NB4 (cell line): Measurements from ENCODE around the gene BOK.

ENCODE experiments used
- MAX ChIP-seq: IDR thresholded peaks from 2 replicates; pipeline ENCODE4 v1.6.1; 2011; ENCODE audit warnings: low read depth, low read length
- MYC ChIP-seq: IDR thresholded peaks from 2 replicates; pipeline ENCODE4 v1.6.1; 2011; ENCODE audit warnings: low read depth, low read length
- POLR2A ChIP-seq: IDR thresholded peaks from 2 replicates; pipeline ENCODE4 v1.6.1; 2011; ENCODE audit warnings: mild to moderate bottlenecking; ENCODE audit not compliant: insufficient read length; ENCODE audit errors: extremely low read depth
- TF ChIP-seq, protein P1 (sequence below): IDR thresholded peaks from one replicate; pipeline ENCODE4 v1.5.1; 2012; ENCODE audit warnings: low read depth, low read length

DNA sequence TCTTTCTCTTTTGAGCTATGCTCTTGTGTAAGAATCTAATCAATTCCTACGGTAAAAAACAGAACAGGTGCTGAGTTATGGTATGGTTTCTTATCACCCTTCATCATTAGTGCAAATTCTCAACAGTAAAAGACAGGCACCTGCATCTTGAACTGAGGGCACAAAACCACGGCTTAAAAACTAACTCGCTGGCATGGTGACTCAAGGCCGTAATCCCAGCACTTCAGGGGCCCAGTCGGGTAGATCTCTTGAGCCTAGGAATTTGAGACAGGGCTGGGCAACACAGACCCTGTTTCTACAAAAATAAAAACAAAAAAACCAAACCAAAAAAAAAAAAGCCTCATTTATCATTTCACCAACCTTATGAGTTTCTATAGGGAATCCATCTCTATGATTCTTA, 45.1 kb downstream of the BOK start:
- no peak for TF ChIP-seq POLR2A
- TF ChIP-seq, protein P1, sequence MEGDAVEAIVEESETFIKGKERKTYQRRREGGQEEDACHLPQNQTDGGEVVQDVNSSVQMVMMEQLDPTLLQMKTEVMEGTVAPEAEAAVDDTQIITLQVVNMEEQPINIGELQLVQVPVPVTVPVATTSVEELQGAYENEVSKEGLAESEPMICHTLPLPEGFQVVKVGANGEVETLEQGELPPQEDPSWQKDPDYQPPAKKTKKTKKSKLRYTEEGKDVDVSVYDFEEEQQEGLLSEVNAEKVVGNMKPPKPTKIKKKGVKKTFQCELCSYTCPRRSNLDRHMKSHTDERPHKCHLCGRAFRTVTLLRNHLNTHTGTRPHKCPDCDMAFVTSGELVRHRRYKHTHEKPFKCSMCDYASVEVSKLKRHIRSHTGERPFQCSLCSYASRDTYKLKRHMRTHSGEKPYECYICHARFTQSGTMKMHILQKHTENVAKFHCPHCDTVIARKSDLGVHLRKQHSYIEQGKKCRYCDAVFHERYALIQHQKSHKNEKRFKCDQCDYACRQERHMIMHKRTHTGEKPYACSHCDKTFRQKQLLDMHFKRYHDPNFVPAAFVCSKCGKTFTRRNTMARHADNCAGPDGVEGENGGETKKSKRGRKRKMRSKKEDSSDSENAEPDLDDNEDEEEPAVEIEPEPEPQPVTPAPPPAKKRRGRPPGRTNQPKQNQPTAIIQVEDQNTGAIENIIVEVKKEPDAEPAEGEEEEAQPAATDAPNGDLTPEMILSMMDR = no peak
- TF ChIP-seq MAX = no peak
- TF ChIP-seq MYC = no peak
